ENCODE results near the gene TCF4.

The TCF4 gene

DNA sequence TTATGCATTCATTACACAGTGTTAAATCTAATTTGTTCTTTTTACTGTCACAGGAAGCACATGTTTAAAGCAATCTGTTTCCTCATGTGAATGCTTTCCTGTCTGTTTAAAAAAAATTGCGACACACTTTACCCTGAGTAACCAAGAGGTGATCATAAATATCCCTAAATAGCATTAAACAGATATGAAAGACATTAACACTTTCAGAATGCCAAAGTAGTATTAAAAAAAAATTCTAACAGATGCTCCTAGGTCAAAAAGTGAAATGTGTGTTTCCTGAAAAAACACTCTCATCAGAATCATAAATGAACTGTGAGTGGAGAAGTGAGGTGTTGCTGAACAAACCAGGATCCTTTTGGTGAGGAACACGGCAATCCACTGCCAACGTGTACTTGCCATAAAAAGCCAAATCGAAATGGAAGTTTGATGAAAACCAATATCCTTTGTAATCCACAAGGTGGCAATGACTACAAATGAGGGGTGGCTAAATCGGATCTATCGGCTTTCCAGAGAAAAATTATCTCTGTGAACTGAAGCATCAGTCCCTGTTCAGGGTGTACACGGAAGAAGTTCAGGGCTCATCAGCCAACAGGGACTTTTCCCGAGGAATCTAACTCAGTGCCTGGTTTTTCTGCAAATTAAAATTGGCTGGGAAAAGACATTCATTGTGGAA lies 248.9 kb downstream of the TCF4 start:
- TF ChIP-seq, protein P1, sequence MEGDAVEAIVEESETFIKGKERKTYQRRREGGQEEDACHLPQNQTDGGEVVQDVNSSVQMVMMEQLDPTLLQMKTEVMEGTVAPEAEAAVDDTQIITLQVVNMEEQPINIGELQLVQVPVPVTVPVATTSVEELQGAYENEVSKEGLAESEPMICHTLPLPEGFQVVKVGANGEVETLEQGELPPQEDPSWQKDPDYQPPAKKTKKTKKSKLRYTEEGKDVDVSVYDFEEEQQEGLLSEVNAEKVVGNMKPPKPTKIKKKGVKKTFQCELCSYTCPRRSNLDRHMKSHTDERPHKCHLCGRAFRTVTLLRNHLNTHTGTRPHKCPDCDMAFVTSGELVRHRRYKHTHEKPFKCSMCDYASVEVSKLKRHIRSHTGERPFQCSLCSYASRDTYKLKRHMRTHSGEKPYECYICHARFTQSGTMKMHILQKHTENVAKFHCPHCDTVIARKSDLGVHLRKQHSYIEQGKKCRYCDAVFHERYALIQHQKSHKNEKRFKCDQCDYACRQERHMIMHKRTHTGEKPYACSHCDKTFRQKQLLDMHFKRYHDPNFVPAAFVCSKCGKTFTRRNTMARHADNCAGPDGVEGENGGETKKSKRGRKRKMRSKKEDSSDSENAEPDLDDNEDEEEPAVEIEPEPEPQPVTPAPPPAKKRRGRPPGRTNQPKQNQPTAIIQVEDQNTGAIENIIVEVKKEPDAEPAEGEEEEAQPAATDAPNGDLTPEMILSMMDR (conservative IDR thresholded peaks at IDR 0.05): no peak
- H3K27ac ChIP-seq: no peak overlapping the region

DNA sequence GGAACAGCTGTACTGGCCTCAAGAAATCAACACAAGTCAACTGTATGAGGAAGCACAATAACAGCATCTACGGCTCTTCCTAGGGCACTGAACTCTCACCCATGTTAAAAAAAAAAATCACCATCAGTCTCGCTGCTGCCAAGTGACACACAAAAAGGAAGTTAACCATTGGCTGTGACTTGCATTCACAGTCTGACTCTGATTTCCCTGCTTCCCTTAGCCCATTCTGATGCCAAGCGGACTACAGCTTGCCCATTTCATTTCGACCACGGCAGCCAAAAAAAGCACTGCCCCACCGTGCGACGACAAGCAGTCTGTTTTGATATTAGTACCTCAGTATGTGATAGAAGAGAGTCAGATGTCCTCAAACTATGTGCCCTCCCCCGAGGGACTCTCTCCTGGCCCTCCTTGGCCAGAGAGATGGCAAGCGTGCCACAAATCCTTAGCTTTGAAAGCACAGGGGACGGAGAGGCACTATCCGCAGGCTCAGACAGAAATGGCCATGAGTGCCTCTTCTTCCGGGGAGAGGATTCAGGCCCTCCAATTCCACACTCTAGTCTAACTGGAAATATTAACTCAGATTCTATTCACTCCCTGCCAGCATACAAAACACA lies 250.0 kb downstream of the TCF4 start:
- TF ChIP-seq, protein P1 (conservative IDR thresholded peaks at IDR 0.05): no peak
- no peak overlapping the region for H3K27ac ChIP-seq

DNA sequence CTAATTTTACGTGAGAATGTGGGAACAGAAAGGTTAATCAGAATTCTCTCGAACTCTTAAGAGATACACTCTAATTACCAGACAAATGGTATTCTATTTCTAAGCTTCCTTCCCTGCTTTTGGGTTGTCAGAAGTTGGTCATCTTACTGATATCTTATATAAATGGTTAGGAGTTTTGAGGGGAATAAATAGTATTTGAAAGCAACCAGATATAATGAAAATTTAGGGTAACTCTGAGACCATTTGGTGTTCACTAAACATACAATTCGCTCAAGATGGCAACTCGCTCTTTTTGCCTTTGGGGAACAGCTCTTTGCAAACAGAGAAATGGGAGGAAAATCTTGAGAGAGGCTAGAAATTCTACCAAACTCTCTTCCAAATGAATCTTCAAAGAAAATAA lies 250.9 kb downstream of the TCF4 start:
- no peak overlapping the region for H3K27ac ChIP-seq
- TF ChIP-seq, protein P1 (conservative IDR thresholded peaks at IDR 0.05): no peak

DNA sequence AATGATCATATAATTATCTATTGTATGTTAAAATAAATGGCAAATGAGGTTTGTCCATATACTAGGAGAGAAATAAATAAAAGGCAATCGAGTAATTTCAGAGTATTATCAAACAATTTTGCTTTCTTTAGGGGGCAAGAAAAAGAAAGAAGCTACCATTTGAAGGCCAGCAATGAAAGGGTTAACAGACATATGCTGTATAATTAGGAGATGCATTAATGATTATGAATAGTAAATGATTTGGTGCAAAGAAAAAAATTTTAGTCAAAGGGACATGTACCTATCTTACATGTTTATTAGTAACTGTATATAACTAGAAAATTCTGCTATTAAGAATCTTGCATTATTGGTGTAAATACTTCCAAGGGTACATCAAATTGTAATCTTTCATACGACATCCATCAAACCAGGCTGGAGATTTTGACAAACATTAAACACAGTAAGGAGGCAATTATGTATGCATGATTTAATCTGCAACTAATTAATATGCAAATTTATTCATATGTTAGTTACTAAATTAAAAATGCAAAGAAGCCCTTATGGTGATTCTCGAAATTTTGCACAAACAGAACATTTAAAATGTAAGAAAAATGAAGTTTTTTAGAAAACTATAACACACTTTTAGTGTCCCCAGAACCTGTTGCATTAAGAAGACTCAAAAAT lies 251.4 kb downstream of the TCF4 start:
- TF ChIP-seq, protein P1 (conservative IDR thresholded peaks at IDR 0.05): no peak
- no peak overlapping the region for H3K27ac ChIP-seq

DNA sequence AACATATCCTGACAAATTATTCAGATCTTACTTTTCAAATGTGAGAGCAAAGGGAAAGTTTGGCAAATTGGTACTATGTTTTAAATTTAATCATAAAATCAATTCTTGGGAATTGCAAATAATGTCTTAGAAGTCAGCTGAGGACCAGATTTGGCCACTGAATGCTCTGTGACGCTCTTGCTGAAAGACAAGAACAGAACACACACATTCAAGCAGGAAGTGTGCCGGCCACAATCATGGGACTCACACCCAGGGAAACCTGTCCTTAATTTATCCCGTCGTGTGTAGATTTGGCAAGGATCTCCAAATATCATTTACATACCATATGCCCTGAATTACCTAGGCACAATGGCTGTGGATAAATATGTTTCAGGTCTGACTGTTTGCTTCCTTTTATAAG lies 253.1 kb downstream of the TCF4 start:
- TF ChIP-seq, protein P1 (conservative IDR thresholded peaks at IDR 0.05): no peak
- H3K27ac ChIP-seq: no peak overlapping the region

DNA sequence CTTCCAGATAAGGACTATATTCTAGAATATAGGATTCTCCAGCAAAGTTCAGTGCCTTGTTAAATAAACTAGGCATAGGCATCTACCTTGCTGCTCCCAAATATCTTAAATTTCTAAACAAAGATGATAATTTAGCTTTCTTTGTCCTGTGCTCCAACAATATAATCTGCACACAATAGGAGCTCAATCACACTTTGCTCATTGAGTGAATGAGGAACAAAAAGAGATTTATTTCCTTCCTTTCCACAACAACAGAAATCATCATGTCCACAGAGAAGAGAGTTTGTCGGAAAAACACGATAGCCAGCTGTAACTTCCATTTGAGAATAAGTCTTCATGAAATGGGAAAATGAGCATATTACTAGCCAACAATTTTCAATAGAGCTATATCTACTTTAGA lies 256.7 kb downstream of the TCF4 start:
- TF ChIP-seq, protein P1 (conservative IDR thresholded peaks at IDR 0.05): no peak
- no peak overlapping the region for H3K27ac ChIP-seq

DNA sequence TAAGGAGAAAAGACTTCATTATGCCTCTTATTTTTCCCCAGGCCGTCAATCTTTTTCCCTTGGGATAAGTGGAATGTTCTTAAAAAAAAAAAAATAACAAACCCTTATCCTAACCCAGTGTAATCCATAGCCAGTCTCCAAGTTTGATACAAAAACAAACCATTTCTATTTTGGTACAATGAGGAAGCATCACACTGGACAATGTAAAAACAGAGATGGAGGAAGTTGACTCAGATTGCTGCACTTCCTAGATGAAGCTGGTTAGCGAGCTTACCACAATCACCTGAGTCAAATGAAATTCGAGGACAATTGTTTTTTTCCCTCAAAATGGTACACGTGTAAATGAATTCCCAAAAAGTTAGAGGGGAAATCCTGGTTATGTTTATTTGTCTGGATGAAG lies 259.7 kb downstream of the TCF4 start:
- TF ChIP-seq, protein P1 (conservative IDR thresholded peaks at IDR 0.05): no peak
- no peak overlapping the region for H3K27ac ChIP-seq
